GM10248 (cell line): ENCODE results near the gene SLX4.

Source experiments
- CTCF ChIA-PET: fragments of 300-600 bp; sonication (Branson Sonifier 250); formaldehyde crosslinking; extraction: SDS; loops from one replicate; lab custom pipeline; 2021; ENCODE audit warnings: antibody characterized with exemption; lab: Yijun Ruan, JAX
- POLR2A ChIA-PET: fragments of 350-650 bp; sonication (Branson Sonifier 250); formaldehyde crosslinking; extraction: SDS; loops from one replicate; lab custom pipeline; 2020; ENCODE audit warnings: antibody characterized with exemption; lab: Yijun Ruan, JAX
- DNase-seq: peaks from one replicate; pipeline ENCODE4 v3.0.0; 2012; ENCODE audit errors: extremely low spot score
- CTCF ChIP-seq: IDR thresholded peaks from 2 replicates; pipeline ENCODE4 v1.5.1; 2012; ENCODE audit warnings: mild to moderate bottlenecking, low read depth; ENCODE audit errors: extremely low read depth, missing control alignments, control extremely low read depth

SLX4 gene

GRCh38 chr16:3564130-3564888 is 47.1 kb downstream of the SLX4 start:
- TF ChIP-seq CTCF = no peak
- ChIA-PET CTCF (no interaction called here), POLR2A (no interaction called here)
- no peak for DNase-seq

GRCh38 chr16:3562914-3563480 is 48.4 kb downstream of the SLX4 start:
- POLR2A ChIA-PET = interaction anchor here (0.5 kb wide), 1 partner anchor 857 kb away, joined by 5 read pairs; no protein-coding TSS in a partner anchor

GRCh38 chr16:3561626-3562025 is 49.8 kb downstream of the SLX4 start:
- no peak for TF ChIP-seq CTCF
- DNase-seq = no peak
- CTCF ChIA-PET = no interaction called here
- POLR2A ChIA-PET = no interaction called here

More at GRCh38 chr16:3562914-3563480, 48.4 kb downstream of the SLX4 start:
- TF ChIP-seq CTCF = no peak
- no peak for DNase-seq
- CTCF ChIA-PET = no interaction called here

GRCh38 chr16:3554351-3554928 is 57.0 kb downstream of the SLX4 start:
- POLR2A ChIA-PET = no interaction called here
- no peak for TF ChIP-seq CTCF
- CTCF ChIA-PET = no interaction called here
- DNase-seq = no peak

DNA sequence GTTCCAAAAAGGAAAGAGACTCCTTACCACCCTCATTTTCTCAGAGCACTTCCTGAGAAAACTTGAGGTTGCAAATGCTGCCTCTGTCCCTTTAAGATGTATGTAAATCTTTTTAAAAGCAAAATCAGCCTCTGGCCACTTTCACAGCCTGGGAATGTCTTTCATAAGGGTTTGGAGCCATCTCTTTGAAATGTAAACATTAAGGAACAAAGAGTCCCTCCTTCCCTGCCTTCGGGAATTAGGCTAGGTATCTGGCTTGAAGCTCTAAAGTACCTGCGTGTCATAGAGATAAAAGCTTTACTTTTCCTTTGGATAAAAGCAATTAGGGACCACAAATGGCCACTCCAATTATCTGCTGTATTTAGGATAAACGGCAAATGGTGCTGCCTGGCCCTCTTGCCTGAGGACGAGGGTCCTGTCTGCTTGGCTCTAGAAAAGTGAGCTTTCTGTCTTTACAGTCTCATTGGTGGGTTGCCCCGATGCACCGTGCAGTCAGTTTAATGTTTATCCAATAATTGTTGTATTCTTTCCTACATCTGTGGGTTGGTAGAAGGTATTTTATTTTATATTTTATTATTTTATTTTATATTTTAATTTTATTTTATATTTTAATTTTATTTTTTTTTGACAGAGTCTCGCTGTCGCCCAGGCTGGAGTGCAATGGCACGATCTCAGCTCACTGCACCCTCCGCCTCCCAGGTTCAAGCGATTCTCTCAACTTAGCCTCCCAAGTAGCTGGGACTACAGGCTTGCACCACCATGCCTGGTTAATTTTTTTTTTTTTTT is 58.1 kb downstream of the SLX4 start:
- no peak for TF ChIP-seq CTCF
- ChIA-PET CTCF (interaction anchor here (1.0 kb wide), 1 partner anchor 14 kb away, joined by 3 read pairs; no protein-coding TSS in a partner anchor), POLR2A (no interaction called here)
- DNase-seq = no peak
